Smooth muscle cell (in vitro differentiated cells): ENCODE measurements around the gene NUDT16L1. TPM values are rescaled to one million over a fixed set of nuclear protein-coding genes. Genes with fewer than 3 reads are reported as not detected.

Experiments used
- DNase-seq: peaks from one replicate; lab custom pipeline; 2025; ENCODE audit not compliant: unreplicated experiment; lab: John Stamatoyannopoulos, UW
- H2AFZ ChIP-seq: fragments of 200-600 bp; sonication (generic); 2 replicates; pipeline ENCODE4 v1.6.0; 2016; ENCODE audit warnings: antibody characterized with exemption, low read depth, mild to moderate bottlenecking
- H3F3A ChIP-seq: fragments of 200-600 bp; sonication (generic); 2 replicates; pipeline ENCODE4 v1.6.0; 2017; ENCODE audit warnings: antibody characterized with exemption, low read depth
- H3K27ac ChIP-seq: fragments of 200-600 bp; sonication (generic); 2 replicates; pipeline ENCODE4 v1.5.1; 2016; ENCODE audit warnings: low read depth, mild to moderate bottlenecking
- H3K27me3 ChIP-seq: fragments of 200-600 bp; sonication (generic); 2 replicates; pipeline ENCODE4 v1.6.1; 2016; ENCODE audit warnings: low read depth, mild to moderate bottlenecking
- H3K36me3 ChIP-seq: fragments of 200-600 bp; sonication (generic); 2 replicates; pipeline ENCODE4 v1.5.1; 2016; ENCODE audit warnings: low read depth
- H3K4me1 ChIP-seq: fragments of 200-600 bp; sonication (generic); 2 replicates; pipeline ENCODE4 v1.5.1; 2016; ENCODE audit warnings: low read depth
- H3K4me2 ChIP-seq: fragments of 200-600 bp; sonication (generic); 2 replicates; pipeline ENCODE4 v1.6.0; 2016; ENCODE audit warnings: mild to moderate bottlenecking
- H3K4me3 ChIP-seq: fragments of 200-600 bp; sonication (generic); 2 replicates; pipeline ENCODE4 v1.5.1; 2016; ENCODE audit warnings: mild to moderate bottlenecking
- H3K79me2 ChIP-seq: fragments of 200-600 bp; sonication (generic); 2 replicates; pipeline ENCODE4 v1.6.0; 2016; ENCODE audit warnings: low read depth, mild to moderate bottlenecking
- H3K9ac ChIP-seq: fragments of 200-600 bp; sonication (generic); 2 replicates; pipeline ENCODE4 v1.6.0; 2016; ENCODE audit warnings: low read depth
- H3K9me3 ChIP-seq: fragments of 200-600 bp; sonication (generic); replicated peaks from 2 replicates; pipeline ENCODE4 v1.5.1; 2016; ENCODE audit warnings: low read depth
- H4K20me1 ChIP-seq: fragments of 200-600 bp; sonication (generic); 2 replicates; pipeline ENCODE4 v1.6.0; 2016; ENCODE audit warnings: low read depth
- CTCF ChIP-seq: fragments of 200-600 bp; sonication (generic); IDR thresholded peaks from 2 replicates; pipeline ENCODE4 v1.5.1; 2017; ENCODE audit warnings: borderline replicate concordance, mild to moderate bottlenecking, antibody characterized with exemption; ENCODE audit not compliant: insufficient read depth, poor library complexity, severe bottlenecking
- WGBS: methylation state at CpG from one replicate; pipeline ENCODE4 v1.1.7; 2016; ENCODE audit warnings: low lambda C conversion rate; 5-methylcytosine and 5-hydroxymethylcytosine counted together
- polyA plus RNA-seq: library from polyadenylated mRNA; unstranded; fragments of >200 nt; fragmentation: Nextera tagmentation; extraction: Ambion mirVana; gene quantifications from 2 replicates; pipeline ENCODE4 v1.2.1, GENCODE V29; 2016
- total RNA-seq: library from RNA; depleted of rRNA; stranded (reverse); fragments of >200 nt; gene quantifications from 2 replicates; pipeline ENCODE4 v1.2.3, GENCODE V29; 2014

The NUDT16L1 gene
- total and polyA plus RNA-seq, 2 experiments from 2014 or later, result 17.6 to 48.3 TPM

GRCh38 chr16:4664538-4665418 is 28.6 kb upstream of the NUDT16L1 start:
- Histone ChIP-seq H3K4me2 (no peak overlapping the region), H4K20me1 (peaks cover 67% of the 10 kb centered on the region), H3K36me3 (peaks cover 7% of the 10 kb centered on the region), H3K9me3 (no peaks in the 10 kb centered on the region), H2AFZ (no peak overlapping the region), H3F3A (no peaks in the 10 kb centered on the region), H3K27ac (no peak overlapping the region), H3K4me1 (no peaks in the 10 kb centered on the region), H3K4me3 (no peak overlapping the region), H3K27me3 (no peaks in the 10 kb centered on the region), H3K9ac (no peak overlapping the region), H3K79me2 (no peaks in the 10 kb centered on the region)
- 81% methylated on average over 25 of the region's 26 CpGs for WGBS
- DNase-seq, result no peak
- TF ChIP-seq CTCF, result no peak

- no peak overlapping the region for H3K9ac ChIP-seq
- H3K4me3 ChIP-seq, result no peak overlapping the region
- 96% methylated on average over 20 of the region's 20 CpGs for WGBS
- H3K36me3 ChIP-seq, result peaks cover 9% of the 10 kb centered on the region
- no peaks in the 10 kb centered on the region for H3F3A ChIP-seq
- no peak for TF ChIP-seq CTCF
- H3K4me1 ChIP-seq, result no peaks in the 10 kb centered on the region
- no peaks in the 10 kb centered on the region for H3K79me2 ChIP-seq
- H2AFZ ChIP-seq, result no peak overlapping the region
- no peak overlapping the region for H3K4me2 ChIP-seq
- no peaks in the 10 kb centered on the region for H3K9me3 ChIP-seq
- no peaks in the 10 kb centered on the region for H3K27me3 ChIP-seq
- no peak overlapping the region for H3K27ac ChIP-seq
- peaks cover 48% of the 10 kb centered on the region for H4K20me1 ChIP-seq
- no peak for DNase-seq
These were observed 26.7 kb upstream of the NUDT16L1 start for GRCh38 chr16:4666537-4667202.

- Histone ChIP-seq H3K36me3 (peaks cover 11% of the 10 kb centered on the region), H3K27me3 (no peaks in the 10 kb centered on the region), H3F3A (no peaks in the 10 kb centered on the region), H3K4me3 (no peak overlapping the region), H3K4me1 (no peaks in the 10 kb centered on the region), H4K20me1 (peaks cover 43% of the 10 kb centered on the region), H3K27ac (no peak overlapping the region), H3K4me2 (no peak overlapping the region), H2AFZ (no peak overlapping the region), H3K9me3 (no peaks in the 10 kb centered on the region), H3K9ac (no peak overlapping the region), H3K79me2 (no peaks in the 10 kb centered on the region)
- no peak for TF ChIP-seq CTCF
- no peak for DNase-seq
- 96% methylated on average over 20 of the region's 20 CpGs for WGBS
These were observed 26.0 kb upstream of the NUDT16L1 start for GRCh38 chr16:4667203-4667963.
